Activated CD4-positive, alpha-beta T cell treated with anti-CD3 and anti-CD28 coated beads, Interleukin-2, amount 10 ng/mL, durations not matched to agents 7 days and 5 days (primary cell): Measurements from ENCODE around the gene KIAA1755. TPM values are rescaled to one million over a fixed set of nuclear protein-coding genes. Genes with fewer than 3 reads are reported as not detected.
"Not testable (repeated sequence)": the region's sequence is repeated elsewhere in the genome, so short reads cannot be mapped to it uniquely, and the experiment has no call there.

Experiments used
- CTCF ChIA-PET: fragments of 350-600 bp; sonication (Branson Sonifier 250); formaldehyde crosslinking; loops from one replicate; lab custom pipeline; 2021; ENCODE audit warnings: antibody characterized with exemption; lab: Charles Lee
- POLR2A ChIA-PET: fragments of 350-600 bp; sonication (Branson Sonifier 250); formaldehyde crosslinking; loops from one replicate; lab custom pipeline; 2021; ENCODE audit warnings: antibody characterized with exemption; lab: Charles Lee
- DNase-seq: peaks from one replicate; pipeline ENCODE4 v3.0.0-alpha.2; 2020
- H3K27ac Mint-ChIP-seq: one replicate; pipeline ENCODE4 v1.8.0; 2021; ENCODE audit warnings: mild to moderate bottlenecking, moderate library complexity, mixed read lengths
- H3K27me3 Mint-ChIP-seq: one replicate; pipeline ENCODE4 v1.8.0; 2021; ENCODE audit warnings: mixed read lengths
- H3K36me3 Mint-ChIP-seq: one replicate; pipeline ENCODE4 v1.8.0; 2021; ENCODE audit warnings: low read depth, mixed read lengths
- H3K4me1 Mint-ChIP-seq: one replicate; pipeline ENCODE4 v1.8.0; 2021; ENCODE audit warnings: mixed read lengths
- H3K4me3 Mint-ChIP-seq: one replicate; pipeline ENCODE4 v1.8.0; 2021; ENCODE audit warnings: mild to moderate bottlenecking, moderate library complexity, mixed read lengths
- H3K9me3 Mint-ChIP-seq: one replicate; pipeline ENCODE4 v1.8.0; 2021; ENCODE audit warnings: mixed read lengths
- total RNA-seq, 2 experiments: library from RNA; stranded (reverse); gene quantifications; one replicate each; pipeline ENCODE4 v1.2.3, GENCODE V29; 2021

Gene KIAA1755
- total RNA-seq, 2 experiments from 2014 or later, result not detected

DNA sequence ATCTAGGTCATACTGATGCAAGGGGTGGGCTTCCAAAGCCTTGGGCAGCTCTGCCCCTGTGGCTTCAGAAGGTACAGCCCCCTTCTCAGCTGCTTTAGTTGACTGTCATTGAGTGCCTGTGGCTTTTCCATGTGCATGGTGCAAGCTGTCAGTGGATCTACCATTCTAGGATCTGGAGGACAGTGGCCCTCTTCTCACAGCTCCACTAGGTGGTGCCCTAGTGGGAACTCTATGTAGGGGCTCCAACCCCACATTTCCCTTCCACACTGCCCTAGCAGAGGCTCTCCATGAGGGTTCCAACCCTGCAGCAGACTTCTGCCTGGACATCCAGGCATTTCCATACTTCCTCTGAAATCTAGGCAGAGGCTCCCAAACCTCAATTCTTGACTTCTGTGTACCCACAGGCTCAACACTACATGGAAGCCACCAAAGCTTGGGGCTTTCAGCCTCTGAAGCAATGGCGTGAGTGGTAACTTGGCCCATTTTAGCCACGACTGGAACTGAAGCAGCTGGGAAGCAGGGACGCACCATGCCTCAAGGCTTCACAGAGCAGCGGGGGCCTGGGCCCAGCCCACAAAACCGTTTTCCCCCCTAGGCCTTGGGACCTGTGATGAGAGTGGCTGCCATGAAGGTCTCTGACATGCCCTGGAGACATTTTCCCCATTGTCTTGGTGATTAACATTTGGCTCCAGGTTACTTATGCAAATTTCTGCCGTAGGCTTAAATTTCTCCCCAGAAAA lies 20.8 kb upstream of the KIAA1755 start:
- H3K4me3 Mint-ChIP-seq, H3K27me3 Mint-ChIP-seq, POLR2A ChIA-PET, H3K4me1 Mint-ChIP-seq, H3K36me3 Mint-ChIP-seq, H3K9me3 Mint-ChIP-seq, H3K27ac Mint-ChIP-seq, DNase-seq, CTCF ChIA-PET: not testable (repeated sequence)

DNA sequence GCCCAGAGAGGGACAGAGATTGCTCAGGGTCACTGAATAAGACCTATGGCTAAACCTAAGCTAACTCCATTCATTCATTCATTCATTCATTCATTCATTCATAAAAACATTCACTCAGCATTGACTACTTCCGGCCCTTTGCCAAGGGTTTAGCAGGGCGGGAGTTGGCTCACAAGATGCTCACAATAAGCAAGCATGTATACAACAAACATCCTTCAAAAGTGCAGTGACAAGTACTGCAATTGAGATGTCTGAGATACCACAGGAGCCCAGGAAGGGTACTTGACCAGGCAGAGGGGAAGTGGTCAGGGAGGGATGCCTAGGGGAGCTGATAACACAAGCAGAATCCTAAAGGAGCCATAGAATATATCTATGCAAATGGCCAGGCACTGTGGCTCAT lies 18.2 kb upstream of the KIAA1755 start:
- no peaks in the 10 kb centered on the region for H3K9me3 Mint-ChIP-seq
- ChIA-PET POLR2A (no interaction called here), CTCF (no interaction called here)
- no peaks in the 10 kb centered on the region for H3K36me3 Mint-ChIP-seq
- H3K4me1 Mint-ChIP-seq, result no peaks in the 10 kb centered on the region
- H3K4me3 Mint-ChIP-seq, result no peak overlapping the region
- H3K27ac Mint-ChIP-seq, result no peak overlapping the region
- no peak for DNase-seq
- H3K27me3 Mint-ChIP-seq, result peaks cover 2% of the 10 kb centered on the region

DNA sequence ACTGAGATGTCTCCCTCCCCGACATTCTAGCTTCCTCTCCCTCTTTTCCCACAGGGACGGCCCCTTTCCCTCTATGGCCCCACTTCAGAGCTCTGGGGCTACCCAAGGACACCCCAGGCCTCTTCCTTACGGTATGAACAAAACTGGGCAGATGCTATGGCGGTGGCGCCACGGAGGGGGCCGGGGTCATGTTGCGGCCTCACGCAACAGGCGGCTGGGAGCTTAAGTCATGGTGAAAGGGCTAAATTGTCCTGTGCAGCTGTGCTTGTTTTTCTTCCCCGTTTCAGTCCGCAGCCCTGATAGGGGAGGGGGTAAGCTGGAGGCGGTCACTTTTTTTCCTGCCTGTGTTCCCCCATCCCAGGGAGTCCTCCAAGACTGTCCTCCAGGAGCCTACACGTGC lies 17.6 kb upstream of the KIAA1755 start:
- no peak for DNase-seq
- ChIA-PET POLR2A (no interaction called here), CTCF (no interaction called here)
- Mint-ChIP-seq H3K4me3 (no peak overlapping the region), H3K27ac (no peak overlapping the region), H3K9me3 (no peaks in the 10 kb centered on the region), H3K4me1 (no peaks in the 10 kb centered on the region), H3K36me3 (no peaks in the 10 kb centered on the region), H3K27me3 (peaks cover 2% of the 10 kb centered on the region)

DNA sequence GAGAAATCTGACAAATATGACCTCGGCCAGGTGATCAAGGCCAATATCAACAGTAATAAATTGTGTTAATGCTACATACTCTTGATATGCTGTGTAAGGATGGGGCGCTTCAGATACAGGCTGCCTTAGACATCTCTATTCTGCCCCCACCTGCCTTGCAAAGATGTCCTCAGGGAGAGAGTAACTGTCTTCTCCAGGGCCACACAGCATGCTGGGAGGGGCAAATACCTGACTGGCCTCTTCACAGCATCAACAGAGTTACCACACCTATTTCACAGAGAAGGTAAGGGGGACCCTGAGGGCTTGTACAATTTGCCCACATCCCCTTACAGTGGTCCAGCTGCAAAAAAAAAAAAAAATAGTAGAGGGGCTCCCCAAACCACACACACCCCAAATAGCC lies 17.2 kb upstream of the KIAA1755 start:
- ChIA-PET CTCF (no interaction called here), POLR2A (no interaction called here)
- no peak overlapping the region for H3K4me3 Mint-ChIP-seq
- H3K9me3 Mint-ChIP-seq, result no peaks in the 10 kb centered on the region
- H3K27ac Mint-ChIP-seq, result no peak overlapping the region
- no peaks in the 10 kb centered on the region for H3K4me1 Mint-ChIP-seq
- H3K36me3 Mint-ChIP-seq, result no peaks in the 10 kb centered on the region
- no peak for DNase-seq
- H3K27me3 Mint-ChIP-seq, result peaks cover 5% of the 10 kb centered on the region

DNA sequence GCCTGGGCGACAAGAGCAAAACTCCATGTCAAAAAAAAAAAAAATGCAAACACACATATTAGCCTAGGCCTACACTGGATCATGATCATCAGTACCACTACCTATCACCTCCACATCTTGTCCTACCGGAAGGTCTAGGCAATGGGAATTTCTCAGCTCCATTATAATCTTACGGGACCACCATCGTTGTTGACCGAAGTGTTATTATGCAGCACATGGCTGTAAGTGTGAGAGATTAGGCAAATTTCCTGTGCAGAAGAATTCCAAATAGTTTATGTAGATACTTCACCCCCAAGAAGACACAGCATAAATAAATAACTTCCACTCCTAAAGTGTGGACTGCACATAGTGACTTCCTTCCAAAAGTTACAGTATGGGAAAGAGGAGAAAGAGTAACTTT lies 16.8 kb upstream of the KIAA1755 start:
- no peaks in the 10 kb centered on the region for H3K4me1 Mint-ChIP-seq
- DNase-seq, result no peak
- no peak overlapping the region for H3K27ac Mint-ChIP-seq
- CTCF ChIA-PET, result no interaction called here
- POLR2A ChIA-PET, result no interaction called here
- peaks cover 5% of the 10 kb centered on the region for H3K27me3 Mint-ChIP-seq
- H3K36me3 Mint-ChIP-seq, result no peaks in the 10 kb centered on the region
- no peaks in the 10 kb centered on the region for H3K9me3 Mint-ChIP-seq
- no peak overlapping the region for H3K4me3 Mint-ChIP-seq

DNA sequence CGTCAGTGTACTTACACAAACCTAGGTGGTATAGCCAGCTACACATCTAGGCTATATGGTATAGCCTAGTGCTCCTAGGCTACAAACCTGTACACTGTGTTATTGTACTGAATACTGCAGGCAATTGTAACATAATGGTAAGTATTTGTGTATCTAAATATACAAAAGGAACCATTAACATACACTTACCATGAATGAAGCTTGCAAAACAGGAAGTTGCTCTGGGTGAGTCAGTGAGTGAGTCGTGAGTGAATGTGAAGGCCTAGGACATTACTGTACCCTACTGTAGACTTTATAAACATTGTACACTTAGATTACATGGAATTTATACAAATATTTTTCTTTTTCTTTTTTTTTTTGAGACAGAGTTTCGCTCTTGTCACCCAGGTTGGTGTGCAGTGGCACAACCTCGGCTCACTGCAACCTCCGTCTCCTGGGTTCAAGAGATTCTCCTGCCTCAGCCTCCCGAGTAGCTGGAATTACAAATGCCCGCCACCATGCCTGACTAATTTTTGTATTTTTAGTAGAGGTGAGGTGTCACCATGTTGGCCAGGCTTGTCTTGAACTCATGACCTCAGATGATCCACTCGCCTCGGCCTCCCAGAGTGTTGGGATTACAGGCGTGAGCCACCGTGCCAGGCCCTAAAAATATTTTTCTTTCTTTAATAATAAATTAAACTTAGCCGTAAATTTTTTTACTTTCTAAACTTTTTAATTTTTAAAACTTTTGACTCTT lies 15.4 kb upstream of the KIAA1755 start:
- ChIA-PET POLR2A (interaction anchor here (0.7 kb wide), 1 partner anchor 478 kb away, joined by 3 read pairs; no protein-coding TSS in a partner anchor), CTCF (interaction anchor here (1.1 kb wide), 1 partner anchor 55 kb away, joined by 3 read pairs; no protein-coding TSS in a partner anchor)
- Mint-ChIP-seq H3K36me3 (no peaks in the 10 kb centered on the region), H3K27me3 (peaks cover 6% of the 10 kb centered on the region), H3K9me3 (no peaks in the 10 kb centered on the region), H3K4me1 (no peaks in the 10 kb centered on the region), H3K4me3 (no peak overlapping the region), H3K27ac (no peak overlapping the region)
- DNase-seq, result no peak

DNA sequence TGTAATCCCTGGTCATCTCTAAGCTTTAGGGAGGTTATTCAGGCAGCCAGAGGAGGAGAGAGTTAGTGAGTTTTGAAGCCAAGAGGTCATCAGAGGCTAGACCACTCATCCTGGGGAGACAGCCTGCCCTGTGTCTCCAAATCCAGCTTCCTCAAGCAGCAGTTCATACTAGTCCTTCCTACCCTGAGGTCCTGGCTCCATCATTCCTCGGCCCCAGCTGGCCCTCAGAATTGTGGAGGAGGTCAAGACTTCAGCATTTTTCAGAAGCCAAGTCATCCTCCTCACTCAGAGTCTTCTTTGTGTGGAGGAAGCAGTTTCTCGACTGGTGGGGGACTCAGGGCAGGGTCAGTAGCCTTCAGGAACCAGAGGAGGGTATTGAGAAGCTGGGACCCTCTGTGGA lies 12.4 kb upstream of the KIAA1755 start:
- Mint-ChIP-seq H3K9me3 (no peaks in the 10 kb centered on the region), H3K4me1 (no peaks in the 10 kb centered on the region), H3K27ac (no peak overlapping the region), H3K27me3 (peaks cover 9% of the 10 kb centered on the region), H3K4me3 (no peak overlapping the region), H3K36me3 (no peaks in the 10 kb centered on the region)
- no peak for DNase-seq
- POLR2A ChIA-PET, result no interaction called here
- CTCF ChIA-PET, result interaction anchor here (0.8 to 1.1 kb wide), 2 partner anchors 11 to 52 kb away, joined by 3 read pairs; no protein-coding TSS in a partner anchor

DNA sequence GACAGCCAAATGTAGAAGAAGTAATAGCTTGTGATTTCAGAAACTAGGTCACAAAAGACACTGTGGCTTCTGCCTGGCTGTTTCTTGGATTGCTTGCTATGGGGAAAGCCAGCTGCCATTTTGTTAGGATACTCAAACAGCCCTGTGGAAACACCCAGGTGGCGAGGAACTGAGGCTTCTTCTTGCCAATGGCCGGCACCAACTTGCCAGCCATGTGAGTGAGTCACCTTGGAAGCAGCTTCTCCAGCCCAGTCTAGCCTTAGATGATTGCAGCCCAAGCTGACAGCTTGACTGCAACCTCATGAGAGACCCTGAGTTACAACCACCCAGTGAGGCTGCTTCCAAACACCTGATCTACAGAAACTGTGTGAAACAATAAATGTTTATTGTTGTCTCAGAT lies 11.9 kb upstream of the KIAA1755 start:
- ChIA-PET CTCF (interaction anchor here (0.8 kb wide), 1 partner anchor 10 kb away, joined by 3 read pairs; no protein-coding TSS in a partner anchor), POLR2A (no interaction called here)
- no peak overlapping the region for H3K4me3 Mint-ChIP-seq
- no peaks in the 10 kb centered on the region for H3K36me3 Mint-ChIP-seq
- peaks cover 9% of the 10 kb centered on the region for H3K27me3 Mint-ChIP-seq
- no peak overlapping the region for H3K27ac Mint-ChIP-seq
- H3K9me3 Mint-ChIP-seq, result no peaks in the 10 kb centered on the region
- DNase-seq, result no peak
- no peaks in the 10 kb centered on the region for H3K4me1 Mint-ChIP-seq

DNA sequence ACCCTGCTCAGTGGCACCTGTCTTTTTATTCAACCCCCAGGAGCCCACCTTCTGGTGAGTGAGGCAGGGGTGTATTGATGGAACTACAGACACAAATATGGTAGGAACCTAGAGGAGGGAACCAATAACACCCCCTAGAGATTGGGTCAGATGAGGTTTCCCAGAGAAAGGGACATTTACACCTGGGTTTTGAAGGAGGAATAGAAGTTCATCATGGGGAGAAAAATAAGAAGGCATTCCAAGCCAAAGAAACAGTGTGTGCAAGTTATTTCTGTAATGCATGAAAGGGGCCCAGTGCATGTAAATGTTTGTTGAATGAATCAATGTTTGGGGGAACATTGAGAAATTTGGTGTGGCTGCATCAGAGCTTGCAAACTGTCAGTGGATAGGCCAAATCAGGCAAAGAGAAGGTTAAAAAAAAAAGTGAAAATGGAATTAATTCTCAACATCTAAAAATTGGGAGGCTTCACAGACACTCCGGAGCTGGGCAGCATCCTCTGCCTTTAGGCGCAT lies 11.1 kb upstream of the KIAA1755 start:
- DNase-seq, result no peak
- CTCF ChIA-PET, result no interaction called here
- Mint-ChIP-seq H3K4me1 (no peaks in the 10 kb centered on the region), H3K9me3 (no peaks in the 10 kb centered on the region), H3K27me3 (peaks cover 9% of the 10 kb centered on the region), H3K27ac (no peak overlapping the region), H3K36me3 (no peaks in the 10 kb centered on the region), H3K4me3 (no peak overlapping the region)
- POLR2A ChIA-PET, result no interaction called here

DNA sequence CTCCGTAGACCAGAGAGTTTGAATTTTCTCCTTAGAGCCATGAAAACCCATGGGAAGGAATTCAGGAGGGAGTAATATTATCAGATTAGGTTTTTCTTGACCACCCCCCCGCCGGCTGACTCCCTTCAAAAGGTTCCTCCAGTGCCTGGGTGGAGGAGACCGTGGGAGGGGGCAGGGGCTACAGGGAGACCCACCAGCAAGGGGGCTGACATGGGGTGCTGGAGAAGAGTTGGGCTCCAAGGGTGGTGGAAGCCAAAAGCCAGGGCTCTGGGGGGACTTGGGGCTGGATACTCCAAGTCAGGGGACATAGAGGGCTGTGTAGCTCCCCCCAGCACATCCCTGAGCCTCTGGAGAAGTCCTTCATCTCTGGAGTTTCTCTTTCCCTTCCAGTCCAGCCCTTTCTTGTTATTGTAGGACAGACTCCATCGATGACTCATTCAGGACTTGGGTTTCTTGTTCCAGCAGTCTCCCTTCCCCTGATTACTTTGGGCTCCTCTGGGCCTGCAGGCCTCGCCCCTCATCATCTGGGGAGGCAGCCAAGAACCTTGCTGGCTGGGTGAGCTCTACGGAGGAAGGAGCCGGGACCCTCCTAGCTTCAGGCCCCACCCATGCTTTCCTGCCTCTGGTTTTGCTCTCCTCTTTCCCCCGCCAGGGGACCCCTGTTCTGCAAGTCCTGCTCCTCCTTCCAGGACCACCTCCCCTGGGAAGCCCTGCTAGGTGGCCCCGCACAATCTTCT lies 10.5 kb upstream of the KIAA1755 start:
- H3K27me3 Mint-ChIP-seq, result peaks cover 9% of the 10 kb centered on the region
- no peaks in the 10 kb centered on the region for H3K9me3 Mint-ChIP-seq
- CTCF ChIA-PET, result no interaction called here
- DNase-seq, result no peak
- no peaks in the 10 kb centered on the region for H3K4me1 Mint-ChIP-seq
- no peak overlapping the region for H3K27ac Mint-ChIP-seq
- POLR2A ChIA-PET, result no interaction called here
- H3K4me3 Mint-ChIP-seq, result no peak overlapping the region
- H3K36me3 Mint-ChIP-seq, result no peaks in the 10 kb centered on the region

DNA sequence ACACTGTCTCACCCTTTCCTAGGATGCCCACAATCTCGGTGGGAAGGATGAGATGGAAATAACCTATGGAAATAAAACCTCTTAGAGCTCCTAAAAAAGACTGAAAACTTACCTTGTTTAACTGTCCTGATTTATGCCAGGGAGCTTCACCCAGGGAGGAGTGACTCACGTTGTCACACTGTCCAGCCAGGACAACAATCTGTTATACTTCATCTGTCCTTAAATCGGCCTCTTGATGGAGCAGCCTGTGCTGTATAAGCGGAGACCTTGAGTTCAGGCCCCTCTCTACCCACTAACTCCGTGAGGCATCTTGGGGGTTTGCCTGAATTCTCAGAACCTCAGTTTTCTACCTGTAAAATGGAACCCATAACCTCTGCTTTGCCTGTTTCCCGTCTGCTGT lies 9.2 kb upstream of the KIAA1755 start:
- Mint-ChIP-seq H3K4me3 (no peak overlapping the region), H3K27ac (no peak overlapping the region), H3K36me3 (no peaks in the 10 kb centered on the region), H3K9me3 (no peaks in the 10 kb centered on the region), H3K27me3 (peaks cover 16% of the 10 kb centered on the region), H3K4me1 (no peaks in the 10 kb centered on the region)
- POLR2A ChIA-PET, result no interaction called here
- CTCF ChIA-PET, result no interaction called here
- DNase-seq, result no peak

DNA sequence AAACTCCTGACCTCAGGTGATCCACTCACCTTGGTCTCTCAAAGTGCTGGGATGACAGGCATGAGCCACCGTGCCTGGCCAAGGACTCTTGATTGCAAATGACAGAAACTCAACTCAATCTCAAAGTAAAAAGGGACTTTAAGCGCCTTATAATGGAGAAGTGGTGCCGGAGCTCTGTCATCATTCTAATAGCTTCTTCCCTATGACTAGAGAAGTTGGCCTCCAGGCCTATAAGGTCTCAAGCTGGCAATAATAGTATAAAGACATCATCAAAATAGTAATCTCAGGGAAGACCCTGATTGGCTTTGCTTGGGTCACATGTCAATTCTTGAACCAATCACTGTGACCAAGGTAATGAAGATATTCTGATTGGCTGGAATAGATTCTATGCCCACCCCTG lies 8.5 kb upstream of the KIAA1755 start:
- DNase-seq, result no peak
- Mint-ChIP-seq H3K4me1 (no peaks in the 10 kb centered on the region), H3K27ac (no peak overlapping the region), H3K9me3 (no peaks in the 10 kb centered on the region), H3K4me3 (no peak overlapping the region), H3K36me3 (no peaks in the 10 kb centered on the region), H3K27me3 (peaks cover 17% of the 10 kb centered on the region)
- ChIA-PET CTCF (no interaction called here), POLR2A (no interaction called here)
